Right lobe of liver (tissue), 6 donors: Measurements from ENCODE around the gene SPOCK2. TPM values are rescaled to one million over a fixed set of nuclear protein-coding genes. Genes with fewer than 3 reads are reported as not detected.
A peak's percentile ranks its signal among the peaks of the same experiment; 100 is the strongest.

ENCODE experiments used
- ATAC-seq, 4 donors: fragments of 200-7000 bp; cut with Tn5 transposase; one replicate each; pipeline ENCODE4 v1.9.1; 2020; ENCODE audit warnings: mild to moderate bottlenecking in 4 of 4, moderate library complexity in 4 of 4
- DNase-seq, 3 donors: peaks; one replicate each; pipeline ENCODE4 v3.0.0-alpha.2; 2020
- H3K27ac ChIP-seq, 3 donors: fragments of 200-600 bp; one replicate each; pipeline ENCODE4 v1.8.0; 2022
- H3K27me3 ChIP-seq, 2 donors: fragments of 200-600 bp; one replicate each; pipeline ENCODE4 v1.8.0; 2022
- H3K36me3 ChIP-seq, 4 donors: fragments of 200-600 bp; sonication (generic) in 1 of 4; one replicate each; pipeline versions ENCODE4 v1.5.1 to v1.8.0; 2017 to 2022; ENCODE audit warnings: control low read depth in 1 of 4
- H3K4me1 ChIP-seq, 4 donors: fragments of 200-600 bp; sonication (generic) in 1 of 4; one replicate each; pipeline versions ENCODE4 v1.5.1 to v1.8.0; 2017 to 2022; ENCODE audit warnings: control low read depth in 1 of 4
- H3K4me3 ChIP-seq, 3 donors: fragments of 200-600 bp; one replicate each; pipeline ENCODE4 v1.8.0; 2022
- H3K9me3 ChIP-seq, 4 donors: fragments of 200-600 bp; sonication (generic) in 1 of 4; one replicate each; pipeline versions ENCODE4 v1.5.1 to v1.8.0; 2017 to 2022; ENCODE audit warnings: control low read depth in 1 of 4
- POLR2A ChIP-seq: fragments of 450-650 bp; IDR thresholded peaks from one replicate; pipeline ENCODE4 v1.6.1; 2017; ENCODE audit warnings: antibody characterized with exemption, mild to moderate bottlenecking
- WGBS: methylation state at CpG from one replicate; pipeline ENCODE4 v1.1.6; 2018; ENCODE audit warnings: low coverage, low lambda C conversion rate; ENCODE audit not compliant: insufficient coverage; ENCODE audit errors: missing lambda C conversion rate; 5-methylcytosine and 5-hydroxymethylcytosine counted together
- intact Hi-C, 2 donors: fragments of 100-400 bp; cut with DNase I; formaldehyde crosslinking; loops; one replicate each; pipeline versions ENCODE4 v1.11.2 to v1.14.1; 2022
- total RNA-seq, 6 experiments: library from RNA; depleted of rRNA in 2 of 6; stranded (reverse); fragments of >200 nt in 2 of 6; fragmentation: NEBNext Ultra II Directional in 3 of 6; extraction: Animal tissue kit (Norgen Biotek cat#: 25700) in 3 of 6; gene quantifications; one replicate each; pipeline versions ENCODE4 v1.1.0 to v1.2.4, GENCODE V29; 2016 to 2023
- TF ChIP-seq, protein P1 (sequence below), 4 donors: fragments of 200-600 bp in 3 of 4; fragments of 450-650 bp in 1 of 4; IDR thresholded peaks; one replicate each; pipeline versions ENCODE4 v1.5.1 to v1.8.0; 2016 to 2022; ENCODE audit warnings: antibody characterized with exemption in 4 of 4, mild to moderate bottlenecking in 2 of 4
- donor health status: DM: no; HTN: yes; CAD: no.
- donor health status: DM: no; HTN: no; CAD: no.
- donor health status: DM: no; HTN: no; CAD: no.
- donor health status: DM: no; HTN: yes; CAD: no.
- donor health status: DM: no; HTN: yes; CAD: no.

Gene SPOCK2
- total RNA-seq, 6 experiments from 2014 or later: 0.72 to 3.0 (median 1.2) TPM

DNA sequence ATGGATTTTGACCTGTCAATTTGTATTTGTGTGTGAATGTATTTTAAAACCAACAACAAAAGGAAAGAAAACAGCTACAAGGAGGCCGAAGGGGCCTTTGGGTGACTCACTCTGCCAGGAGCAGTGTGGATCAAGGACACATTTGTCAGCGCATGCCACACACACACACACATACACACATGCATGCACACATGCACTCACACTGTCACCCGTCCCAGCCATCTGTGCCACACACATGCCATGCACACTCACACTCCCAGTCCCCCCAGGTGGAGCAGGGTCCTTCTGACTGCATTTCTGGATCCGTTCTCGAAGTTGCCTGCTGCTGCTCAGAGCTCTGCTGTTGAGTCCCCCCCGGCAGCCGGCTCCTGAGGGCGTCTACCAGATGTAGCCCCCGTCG is 26.0 kb downstream of the SPOCK2 start:
- Histone ChIP-seq H3K36me3 (no peaks in the 10 kb centered on the region), H3K27ac (no peak overlapping the region), H3K4me3 (no peak overlapping the region), H3K9me3 (no peaks in the 10 kb centered on the region), H3K4me1 (no peaks in the 10 kb centered on the region), H3K27me3 (no peaks in the 10 kb centered on the region)
- ATAC-seq (no peak), DNase-seq (no peak)
- 76% methylated on average over 3 of the region's 10 CpGs for WGBS
- intact Hi-C loops: no loop called here
- no peak for TF ChIP-seq POLR2A
- TF ChIP-seq, protein P1, sequence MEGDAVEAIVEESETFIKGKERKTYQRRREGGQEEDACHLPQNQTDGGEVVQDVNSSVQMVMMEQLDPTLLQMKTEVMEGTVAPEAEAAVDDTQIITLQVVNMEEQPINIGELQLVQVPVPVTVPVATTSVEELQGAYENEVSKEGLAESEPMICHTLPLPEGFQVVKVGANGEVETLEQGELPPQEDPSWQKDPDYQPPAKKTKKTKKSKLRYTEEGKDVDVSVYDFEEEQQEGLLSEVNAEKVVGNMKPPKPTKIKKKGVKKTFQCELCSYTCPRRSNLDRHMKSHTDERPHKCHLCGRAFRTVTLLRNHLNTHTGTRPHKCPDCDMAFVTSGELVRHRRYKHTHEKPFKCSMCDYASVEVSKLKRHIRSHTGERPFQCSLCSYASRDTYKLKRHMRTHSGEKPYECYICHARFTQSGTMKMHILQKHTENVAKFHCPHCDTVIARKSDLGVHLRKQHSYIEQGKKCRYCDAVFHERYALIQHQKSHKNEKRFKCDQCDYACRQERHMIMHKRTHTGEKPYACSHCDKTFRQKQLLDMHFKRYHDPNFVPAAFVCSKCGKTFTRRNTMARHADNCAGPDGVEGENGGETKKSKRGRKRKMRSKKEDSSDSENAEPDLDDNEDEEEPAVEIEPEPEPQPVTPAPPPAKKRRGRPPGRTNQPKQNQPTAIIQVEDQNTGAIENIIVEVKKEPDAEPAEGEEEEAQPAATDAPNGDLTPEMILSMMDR (IDR thresholded peaks at IDR 0.05): no peak

DNA sequence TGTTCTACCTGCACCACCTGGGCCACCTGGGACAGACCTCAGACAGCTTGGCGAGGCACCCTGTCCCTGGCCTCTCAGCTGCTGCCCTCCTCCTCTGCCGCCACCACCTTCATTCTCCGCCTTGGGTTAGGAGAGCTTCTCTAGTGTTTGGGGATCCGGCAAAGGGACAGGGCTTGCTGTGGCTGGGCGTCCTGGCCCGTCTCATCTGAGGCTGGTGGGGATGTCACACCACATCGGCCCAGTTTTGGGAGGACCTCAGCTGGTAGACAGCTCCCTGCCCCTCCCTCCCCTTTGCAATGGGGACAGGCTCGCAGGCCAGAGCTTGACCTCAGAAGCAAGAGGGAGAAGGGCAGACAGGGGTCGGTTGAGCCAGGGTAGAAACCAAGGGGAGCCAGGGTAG is 26.4 kb downstream of the SPOCK2 start:
- DNase-seq (no peak), ATAC-seq (no peak)
- no peak for TF ChIP-seq POLR2A
- TF ChIP-seq, protein P1 (IDR thresholded peaks at IDR 0.05): no peak
- Histone ChIP-seq H3K27me3 (no peaks in the 10 kb centered on the region), H3K4me1 (no peaks in the 10 kb centered on the region), H3K27ac (no peak overlapping the region), H3K4me3 (no peak overlapping the region), H3K36me3 (no peaks in the 10 kb centered on the region), H3K9me3 (no peaks in the 10 kb centered on the region)
- intact Hi-C loops: no loop called here
- WGBS: 57% methylated on average over 1 of the region's 9 CpGs

DNA sequence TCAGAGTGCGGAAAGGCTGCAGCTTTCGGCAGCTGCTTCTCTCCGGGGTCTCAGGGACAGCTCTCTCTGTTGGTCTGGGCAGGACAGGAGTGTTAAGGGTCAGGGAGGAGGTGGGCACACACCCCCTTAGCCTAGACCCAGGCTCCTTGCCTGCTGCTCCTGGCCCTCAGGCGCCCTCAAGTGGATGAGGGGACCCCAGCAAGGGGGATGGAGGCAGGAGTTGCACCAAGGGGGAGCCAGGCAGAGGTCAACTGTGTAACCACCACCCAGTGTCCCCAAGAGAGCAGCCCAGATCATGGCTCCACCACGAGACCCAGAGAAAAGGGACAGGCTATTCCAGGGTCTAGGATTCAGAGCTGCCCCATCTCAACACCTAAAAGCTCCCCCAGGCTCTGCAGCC is 26.9 kb downstream of the SPOCK2 start:
- TF ChIP-seq, protein P1 (IDR thresholded peaks at IDR 0.05): no peak
- no peak for TF ChIP-seq POLR2A
- no CpG with 5 or more reads among the region's 5 CpGs for WGBS
- H3K4me3 ChIP-seq: no peak overlapping the region
- H3K36me3 ChIP-seq: no peaks in the 10 kb centered on the region
- no peaks in the 10 kb centered on the region for H3K27me3 ChIP-seq
- H3K4me1 ChIP-seq: no peaks in the 10 kb centered on the region
- ATAC-seq: peak in 2 of 4 donors; percentile 19 to 28
- H3K9me3 ChIP-seq: no peaks in the 10 kb centered on the region
- DNase-seq: no peak
- no peak overlapping the region for H3K27ac ChIP-seq
- intact Hi-C loops: no loop called here

DNA sequence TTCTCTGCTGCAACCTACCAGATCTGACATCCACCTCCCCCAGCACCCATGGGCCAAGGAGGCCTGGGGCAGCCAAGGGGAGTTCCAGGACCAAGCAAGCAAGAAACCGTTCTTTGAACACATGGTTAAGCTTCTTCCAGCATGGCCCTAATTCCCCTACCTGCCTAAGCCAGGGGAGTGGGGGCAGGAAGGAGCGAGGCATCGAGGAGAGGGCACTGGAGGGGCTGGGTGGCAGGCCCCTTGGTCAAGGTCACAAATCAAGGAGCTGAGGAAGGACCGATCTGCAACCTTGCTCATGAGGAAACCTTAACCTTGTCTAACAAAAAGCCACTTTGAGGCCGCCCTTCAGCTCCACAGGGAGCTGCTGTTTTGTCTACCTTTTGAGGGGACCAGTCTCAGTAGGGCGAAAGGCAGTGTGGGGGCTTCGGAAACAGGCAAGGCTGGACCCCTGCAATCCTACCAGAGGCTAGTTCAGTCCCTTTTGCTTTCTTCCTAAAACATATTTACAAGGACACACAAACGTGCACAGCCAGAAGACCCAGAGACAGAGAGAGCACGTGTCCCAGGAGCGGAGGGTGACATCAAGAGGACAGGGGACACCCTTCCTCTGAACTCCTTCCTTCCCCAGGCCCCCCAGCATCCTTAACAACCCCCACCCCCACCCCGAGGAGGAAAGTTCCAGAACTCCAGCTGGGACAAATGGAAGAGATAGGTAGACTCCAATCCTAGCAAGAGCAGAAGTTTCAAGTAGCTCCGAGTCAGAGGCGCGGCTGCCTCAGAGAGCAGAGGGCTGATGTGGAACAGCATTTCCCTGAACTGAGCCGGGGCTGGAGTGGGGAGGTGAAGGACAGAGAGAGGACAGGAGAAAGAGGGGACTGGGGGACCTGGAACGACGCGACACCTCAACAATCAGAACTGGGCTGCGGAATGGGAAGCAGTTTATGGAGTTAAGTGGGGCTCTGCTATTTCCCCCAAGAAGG is 28.2 kb downstream of the SPOCK2 start:
- DNase-seq (no peak), ATAC-seq (no peak)
- H3K4me1 ChIP-seq: no peaks in the 10 kb centered on the region
- no peaks in the 10 kb centered on the region for H3K27me3 ChIP-seq
- no peaks in the 10 kb centered on the region for H3K36me3 ChIP-seq
- TF ChIP-seq, protein P1 (IDR thresholded peaks at IDR 0.05): no peak
- 55% methylated on average over 9 of the region's 19 CpGs for WGBS
- no peak overlapping the region for H3K27ac ChIP-seq
- no peaks in the 10 kb centered on the region for H3K9me3 ChIP-seq
- intact Hi-C loops: loop anchor here in 1 of 2 donors (10.0 kb wide), 1 partner anchor 105 kb away; no protein-coding TSS in a partner anchor
- H3K4me3 ChIP-seq: no peak overlapping the region
